Activated T-cell treated with anti-CD3 and anti-CD28 coated beads for 48 hours (primary cell): Measurements from ENCODE around the gene SLC24A4.

ENCODE experiments used
- DNase-seq: peaks from one replicate; pipeline ENCODE4 v3.0.0-alpha.2; 2020; ENCODE audit warnings: low read depth

Gene SLC24A4

DNA sequence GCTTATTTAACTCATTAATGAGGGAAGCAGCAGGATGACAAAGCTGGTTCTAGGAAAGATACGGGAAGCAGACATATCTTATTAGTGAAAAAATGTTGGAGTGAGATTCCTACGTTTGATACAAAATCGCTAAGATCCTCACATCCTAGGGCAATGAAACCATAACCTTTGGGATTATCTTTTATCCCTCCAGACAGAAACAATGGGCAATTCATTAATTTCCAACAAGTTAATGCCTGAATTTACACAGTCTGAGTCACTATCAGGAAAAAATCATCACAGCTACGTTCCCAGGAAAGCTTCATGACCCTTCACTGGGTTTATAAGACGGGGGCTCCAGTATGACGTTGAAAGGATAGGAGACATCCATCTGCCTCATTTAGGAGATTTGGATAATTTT, 45.0 kb downstream of the SLC24A4 start:
- DNase-seq, result no peak

DNA sequence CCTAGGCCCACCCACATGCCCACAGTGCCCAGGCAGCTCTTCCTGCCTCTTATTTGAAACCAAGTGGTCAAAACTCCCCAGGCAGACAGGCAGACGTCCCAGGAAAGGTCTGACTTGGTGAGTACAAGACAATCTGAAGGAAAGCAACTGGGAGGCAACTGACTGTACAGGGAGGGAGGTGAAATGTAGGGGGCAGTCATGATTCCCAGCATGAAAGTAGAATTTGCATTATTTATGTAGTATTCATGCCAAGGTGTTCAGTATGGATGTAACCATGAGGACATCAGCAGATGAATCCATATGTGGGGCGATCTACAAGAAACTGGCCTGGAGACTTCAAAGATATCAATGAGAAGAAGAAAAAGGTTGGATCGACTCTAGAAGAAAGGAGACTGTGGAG, 46.1 kb downstream of the SLC24A4 start:
- DNase-seq, result no peak

DNA sequence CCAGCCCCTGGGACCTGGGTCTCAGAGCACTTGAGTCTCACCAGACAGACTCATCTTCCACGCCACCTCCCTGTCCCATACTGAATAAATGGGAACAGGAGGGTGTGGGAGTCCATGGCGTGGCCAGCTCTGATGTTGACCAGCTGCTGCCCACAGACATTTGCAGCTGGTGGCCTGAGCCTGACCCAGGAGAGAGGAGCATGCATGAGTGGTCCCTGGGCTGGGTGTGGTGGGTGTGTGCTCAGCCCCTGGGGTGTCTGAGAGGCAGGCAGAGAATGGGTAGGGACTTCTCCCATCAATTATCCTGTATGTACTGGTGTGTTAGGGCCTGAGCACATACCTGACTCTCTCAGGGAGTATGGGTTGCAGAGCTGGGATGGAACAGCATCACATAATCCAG, 49.3 kb downstream of the SLC24A4 start:
- DNase-seq, result no peak

DNA sequence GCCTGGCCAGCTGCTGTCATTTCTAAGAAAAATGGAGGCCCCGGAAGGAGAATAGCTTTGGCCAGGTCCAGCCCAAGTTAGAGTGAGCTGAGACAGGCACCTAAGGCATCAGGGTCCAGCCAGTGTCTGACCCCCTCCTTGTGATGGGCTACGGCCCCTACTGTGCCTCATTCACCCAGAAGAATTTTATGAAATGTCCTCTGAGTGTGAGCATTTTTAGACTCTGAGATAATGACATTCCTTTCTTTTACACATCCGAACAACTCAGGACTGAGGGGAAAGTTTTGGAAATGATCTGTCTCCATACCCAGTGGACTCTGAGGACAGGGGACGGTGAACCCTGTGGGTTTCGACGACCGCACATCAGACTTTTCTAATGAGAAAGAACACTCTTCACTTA, 50.4 kb downstream of the SLC24A4 start:
- no peak for DNase-seq

DNA sequence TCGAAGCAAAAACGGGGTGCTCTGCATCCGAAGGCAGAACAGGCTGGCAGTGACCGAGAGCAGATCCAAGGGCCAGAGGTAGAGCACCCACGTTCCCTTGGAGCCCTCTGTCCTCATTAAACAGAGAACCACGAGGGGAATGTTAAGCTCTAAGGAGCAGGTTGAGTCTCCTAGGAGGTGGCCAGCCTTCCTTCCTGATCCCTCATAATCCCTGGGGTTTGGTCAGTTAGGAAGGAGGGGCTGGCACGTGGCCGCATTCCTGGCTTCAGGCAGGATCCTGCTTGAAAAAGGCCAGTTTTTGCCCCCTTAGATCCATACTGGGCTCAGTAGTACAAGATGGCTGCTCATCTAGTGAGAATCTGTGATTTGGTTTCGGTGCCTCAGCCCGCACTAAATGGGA, 57.2 kb downstream of the SLC24A4 start:
- DNase-seq, result no peak

DNA sequence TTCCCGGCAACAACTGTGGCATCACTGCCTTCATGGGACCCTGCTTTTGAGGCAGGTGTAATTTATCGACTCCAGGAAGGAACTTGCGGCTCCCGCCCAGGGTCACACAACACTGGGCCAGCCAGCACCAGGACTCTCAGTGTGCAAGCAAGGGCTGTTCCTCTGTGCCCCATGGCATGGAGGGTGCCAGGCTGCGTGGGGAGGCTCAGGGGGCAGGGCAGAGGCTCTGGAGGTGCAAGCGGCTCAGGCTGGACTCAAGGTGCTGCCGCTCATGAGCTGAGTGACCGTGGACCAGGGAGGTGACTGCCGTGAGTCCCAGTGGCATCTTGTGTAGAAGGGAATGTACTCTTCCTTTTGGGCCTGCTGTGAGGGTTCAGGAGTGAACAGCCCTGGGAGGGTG, 57.6 kb downstream of the SLC24A4 start:
- no peak for DNase-seq

DNA sequence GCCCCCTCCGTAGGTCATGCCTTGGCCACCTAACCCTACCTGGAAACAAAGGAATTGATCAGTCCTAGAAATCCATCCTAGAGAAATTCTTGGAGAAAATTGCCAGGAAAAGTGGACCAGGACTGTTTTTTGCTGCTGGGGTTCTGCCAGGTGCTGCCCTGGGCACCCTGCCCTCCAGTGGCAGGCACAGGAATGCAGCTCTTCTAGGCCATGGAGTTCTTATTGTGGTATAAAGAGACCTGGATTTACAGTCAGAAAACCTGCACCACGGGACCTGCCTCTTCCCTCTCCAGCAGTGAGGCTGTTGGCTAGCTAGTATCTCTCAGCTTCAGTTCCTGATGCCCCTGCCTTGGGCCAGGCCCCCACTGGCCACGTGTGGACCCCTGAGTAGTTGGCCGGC, 59.7 kb downstream of the SLC24A4 start:
- DNase-seq, result no peak

DNA sequence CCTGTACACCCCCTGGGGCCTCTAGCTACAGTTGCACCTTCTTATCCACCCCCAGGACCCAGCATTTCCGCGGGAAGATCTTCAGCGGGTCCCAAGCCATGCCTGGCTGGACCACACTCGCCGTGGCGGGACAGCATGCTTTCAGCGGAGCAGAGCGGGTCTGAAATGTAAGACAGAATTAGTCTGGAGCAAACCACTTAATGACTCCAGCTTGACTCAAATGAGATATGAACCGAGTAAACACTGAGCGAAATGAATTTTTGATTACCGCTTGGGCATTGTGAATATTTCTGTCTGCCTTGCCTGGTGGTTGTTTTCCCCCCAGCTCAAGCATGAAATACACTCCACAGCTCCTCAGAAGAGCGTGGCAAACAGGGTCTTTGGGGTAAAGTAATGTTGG, 60.8 kb downstream of the SLC24A4 start:
- no peak for DNase-seq

DNA sequence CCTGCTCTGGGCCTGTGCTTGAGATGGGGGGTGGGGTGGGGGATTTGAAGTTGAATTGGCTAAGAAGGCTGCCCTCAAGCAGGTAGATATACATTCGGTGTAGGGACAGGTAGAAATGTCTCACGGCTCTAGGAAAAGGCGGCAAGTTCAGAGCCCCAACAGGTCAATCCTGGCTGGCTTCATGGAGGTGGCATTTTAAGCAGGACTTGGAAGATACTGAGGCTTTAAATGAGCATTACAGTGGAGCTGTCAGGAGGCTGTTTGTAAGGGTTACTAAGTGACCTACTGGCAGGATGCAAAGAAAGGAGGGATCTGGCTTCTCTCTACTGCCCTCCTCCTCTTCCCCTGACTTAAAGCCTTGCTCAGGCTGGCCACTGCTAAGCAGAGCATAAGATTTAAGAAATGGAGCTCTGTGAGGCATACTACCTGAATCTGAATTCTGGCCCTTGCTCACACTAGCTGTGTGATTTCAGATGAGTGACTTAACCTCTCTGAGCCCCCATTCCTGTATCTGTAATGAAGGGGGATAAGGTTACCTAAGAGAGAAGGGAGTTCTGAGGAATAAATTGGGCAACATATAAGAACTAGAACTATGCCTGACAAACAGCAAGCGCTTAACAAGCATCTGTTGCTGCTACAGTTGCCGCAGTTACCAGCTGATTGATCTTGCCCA, 61.6 kb downstream of the SLC24A4 start:
- DNase-seq, result no peak

DNA sequence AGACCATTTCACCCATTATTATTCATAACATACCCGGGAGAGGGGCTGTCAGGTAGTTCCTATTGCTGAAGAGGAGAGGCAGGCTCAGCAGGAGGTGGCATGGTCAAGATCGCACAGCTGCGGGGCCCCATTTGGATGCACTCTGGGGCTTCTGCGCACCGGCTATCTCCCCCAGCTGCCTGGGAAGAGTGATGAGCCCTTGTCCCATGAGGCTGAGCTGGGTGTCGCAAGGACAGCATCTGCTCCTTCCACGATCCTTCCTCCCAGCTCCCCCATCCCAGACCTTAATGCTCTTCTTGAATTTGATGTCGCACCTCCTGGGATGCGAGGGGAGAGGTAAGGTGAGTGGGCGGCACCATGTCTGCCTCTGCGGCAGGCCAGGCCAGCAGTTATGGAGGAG, 62.6 kb downstream of the SLC24A4 start:
- DNase-seq, result no peak

DNA sequence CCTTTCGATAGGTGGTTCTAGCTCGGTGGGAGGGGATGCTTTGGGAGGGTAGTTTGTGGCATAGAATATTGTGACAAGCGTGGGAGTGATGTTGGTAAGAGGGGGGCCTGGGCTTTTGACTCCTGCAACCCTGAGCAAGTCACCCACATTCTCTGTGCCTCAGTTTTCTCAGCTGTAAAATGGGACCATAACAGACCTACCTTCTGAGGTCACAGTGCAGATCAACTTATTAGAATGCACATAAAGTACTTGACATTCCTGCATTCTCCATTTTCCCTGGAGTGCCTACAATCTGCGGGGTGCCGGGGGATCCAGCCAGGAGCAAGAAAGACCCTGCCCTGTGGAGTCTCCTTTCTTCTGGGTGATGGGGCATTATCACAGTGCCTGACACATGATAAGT, 63.2 kb downstream of the SLC24A4 start:
- DNase-seq, result no peak

DNA sequence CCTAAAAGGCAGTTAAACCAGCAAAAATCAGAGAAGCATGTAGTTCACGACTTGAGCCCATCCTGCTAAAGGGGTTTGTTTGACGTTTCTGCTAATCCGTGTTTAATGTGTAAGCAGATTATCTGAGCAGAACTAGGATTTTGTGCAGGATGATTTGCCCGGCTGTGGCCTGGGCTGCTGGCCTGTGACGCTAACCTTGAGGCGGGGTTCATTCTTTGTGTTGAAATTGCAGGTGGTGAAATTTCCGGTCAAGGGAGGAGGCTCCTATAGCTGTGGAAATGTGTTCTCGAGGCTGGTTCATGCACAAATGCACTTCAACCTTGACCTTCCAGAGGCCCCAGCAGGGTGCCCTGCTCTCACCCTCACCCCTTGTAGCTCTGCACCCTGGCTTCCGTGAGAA, 63.7 kb downstream of the SLC24A4 start:
- DNase-seq, result no peak

DNA sequence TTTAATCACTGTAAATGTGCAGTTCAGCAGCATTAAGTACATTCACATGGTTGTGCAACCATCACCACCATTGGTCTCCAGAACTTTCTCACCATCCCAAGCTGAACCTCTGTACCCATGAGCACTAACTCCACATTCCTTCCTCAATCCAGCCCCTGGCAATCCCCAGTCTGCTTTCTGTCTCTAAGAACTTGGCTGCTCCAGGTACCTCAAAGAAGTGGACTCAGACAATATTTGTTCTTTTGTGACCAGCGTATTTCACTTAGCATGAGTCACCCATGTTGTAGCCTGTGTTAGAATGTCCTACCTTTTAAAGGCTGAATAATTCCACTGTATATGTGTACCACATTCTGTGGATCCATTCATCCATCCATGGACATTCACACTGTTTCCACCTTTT, 64.6 kb downstream of the SLC24A4 start:
- DNase-seq, result no peak

DNA sequence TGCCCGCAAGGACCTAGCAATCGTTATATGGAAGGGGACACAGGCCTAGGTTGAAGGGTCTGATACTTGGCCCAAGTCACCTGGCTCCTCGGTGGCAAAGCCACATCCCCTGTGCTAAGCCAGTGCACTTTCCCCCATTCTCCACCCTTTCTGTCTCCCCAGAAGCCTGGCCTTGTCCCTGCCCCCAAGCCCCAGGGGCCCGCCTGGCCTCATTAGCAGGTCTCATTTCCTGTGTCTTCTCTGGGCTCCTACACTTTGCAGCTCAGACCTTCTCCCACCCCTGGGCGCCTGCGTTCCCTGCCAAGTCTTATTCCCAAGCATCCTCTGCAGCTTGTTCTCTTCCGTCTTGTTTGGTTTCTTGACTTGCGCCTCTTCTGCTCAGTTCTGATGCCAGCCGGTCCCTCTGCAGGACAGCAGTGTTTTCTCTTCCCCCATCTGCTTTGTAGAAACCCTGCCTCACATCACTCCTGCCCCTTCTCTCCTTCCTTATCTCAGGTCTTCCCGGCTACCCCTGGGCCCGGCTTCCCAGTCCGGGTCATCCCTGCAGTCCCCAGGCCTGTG, 66.7 kb downstream of the SLC24A4 start:
- DNase-seq, result no peak

DNA sequence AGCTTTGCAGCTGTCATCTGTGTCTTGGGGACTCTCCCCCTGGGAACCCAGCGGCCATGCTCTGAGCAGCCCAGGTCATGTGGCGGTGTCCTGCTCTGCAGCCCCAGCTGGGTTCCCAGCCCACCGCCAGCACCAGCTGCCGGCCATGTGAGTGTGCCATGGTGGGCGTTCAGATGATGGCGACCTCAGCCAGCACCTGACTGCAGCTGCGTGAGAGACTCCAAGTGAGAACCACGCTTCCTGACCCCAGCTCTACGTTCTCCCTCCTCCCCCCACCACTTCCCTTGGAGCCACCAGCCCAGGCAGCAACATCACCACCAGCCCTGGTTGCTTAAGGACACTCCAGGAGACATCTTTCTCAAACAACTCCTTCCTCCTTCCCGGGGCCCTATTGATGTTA, 68.8 kb downstream of the SLC24A4 start:
- DNase-seq, result no peak

DNA sequence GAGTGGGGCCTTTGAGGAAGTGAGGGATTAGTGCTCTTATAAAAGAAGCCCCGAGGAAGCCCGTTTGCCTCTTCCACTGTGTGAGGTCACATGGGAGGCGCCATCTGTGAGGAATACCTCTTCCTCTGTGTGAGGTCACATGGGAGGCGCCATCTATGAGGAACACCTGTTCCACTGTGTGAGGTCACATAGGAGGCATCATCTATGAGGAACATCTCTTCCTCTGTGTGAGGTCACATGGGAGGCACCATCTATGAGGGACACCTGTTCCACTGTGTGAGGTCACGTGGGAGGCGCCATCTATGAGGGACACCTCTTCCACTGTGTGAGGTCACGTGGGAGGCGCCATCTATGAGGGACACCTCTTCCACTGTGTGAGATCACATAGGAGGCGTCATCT, 69.7 kb downstream of the SLC24A4 start:
- no peak for DNase-seq

DNA sequence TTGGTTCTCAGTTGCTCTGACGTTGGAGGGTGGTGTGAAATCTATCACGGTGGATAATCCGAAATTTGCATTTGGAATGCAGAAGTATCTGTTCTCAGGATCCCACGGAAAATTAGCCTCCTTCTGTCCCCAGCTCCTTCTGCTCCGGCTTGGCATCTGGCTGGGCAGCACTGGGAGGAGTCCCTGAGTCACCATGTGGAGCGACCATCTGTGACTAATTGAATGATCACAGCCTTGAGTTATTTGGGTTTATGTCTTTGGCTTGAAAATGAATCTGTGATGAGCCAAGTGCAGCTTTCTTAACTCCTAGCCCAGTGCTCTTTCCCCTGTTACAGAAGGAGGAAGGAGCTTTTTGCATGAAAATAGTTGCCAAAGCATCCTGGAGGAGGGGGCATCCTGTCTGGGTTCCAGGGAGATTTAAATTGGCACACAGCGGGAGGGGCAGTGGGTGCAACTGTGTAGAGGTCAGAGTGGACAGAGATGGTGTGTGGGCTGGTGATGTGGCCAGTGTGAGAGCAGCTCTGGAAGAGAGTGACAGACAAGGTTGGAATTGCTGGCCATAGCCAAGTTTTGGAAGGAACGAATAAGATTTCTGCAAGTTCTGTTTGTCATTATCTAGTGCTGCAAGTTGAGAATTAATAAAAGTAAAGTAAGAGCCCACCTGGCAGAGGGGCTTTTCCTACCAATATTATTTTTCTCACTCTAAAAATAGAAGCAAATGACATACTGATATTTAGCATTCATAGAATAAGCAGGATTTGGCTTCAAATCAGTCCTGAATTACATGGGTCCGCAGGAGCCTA, 74.4 kb downstream of the SLC24A4 start:
- no peak for DNase-seq

DNA sequence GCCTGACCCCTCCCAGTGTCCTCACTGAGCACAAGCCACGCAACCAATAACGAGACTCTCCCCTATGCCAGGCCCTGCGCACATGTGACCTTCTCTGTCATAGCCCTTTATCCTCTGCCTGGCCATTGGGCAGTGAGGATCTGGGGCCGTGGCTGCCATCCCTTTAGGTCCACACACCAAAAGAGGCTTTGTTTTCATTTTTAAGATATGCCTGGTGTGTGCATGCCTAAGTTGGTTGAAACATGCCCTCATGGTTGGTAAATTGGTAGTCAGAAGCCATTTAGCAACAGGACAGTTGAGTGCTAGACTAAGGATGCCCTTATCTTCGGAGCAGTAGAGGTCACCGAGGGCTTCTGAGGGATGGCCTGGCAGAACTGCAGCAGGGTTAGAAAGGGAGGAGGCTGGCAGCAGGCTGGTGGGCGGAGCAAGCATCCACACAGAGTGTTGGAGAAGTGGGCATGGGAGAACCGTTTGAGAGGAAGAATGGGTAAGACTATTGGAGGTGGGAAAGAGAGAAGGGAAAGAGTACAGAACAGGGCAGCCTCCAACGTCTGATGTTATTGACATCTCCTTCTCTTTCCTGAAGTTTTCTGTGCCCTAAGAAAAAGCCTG, 75.1 kb downstream of the SLC24A4 start:
- DNase-seq, result no peak

DNA sequence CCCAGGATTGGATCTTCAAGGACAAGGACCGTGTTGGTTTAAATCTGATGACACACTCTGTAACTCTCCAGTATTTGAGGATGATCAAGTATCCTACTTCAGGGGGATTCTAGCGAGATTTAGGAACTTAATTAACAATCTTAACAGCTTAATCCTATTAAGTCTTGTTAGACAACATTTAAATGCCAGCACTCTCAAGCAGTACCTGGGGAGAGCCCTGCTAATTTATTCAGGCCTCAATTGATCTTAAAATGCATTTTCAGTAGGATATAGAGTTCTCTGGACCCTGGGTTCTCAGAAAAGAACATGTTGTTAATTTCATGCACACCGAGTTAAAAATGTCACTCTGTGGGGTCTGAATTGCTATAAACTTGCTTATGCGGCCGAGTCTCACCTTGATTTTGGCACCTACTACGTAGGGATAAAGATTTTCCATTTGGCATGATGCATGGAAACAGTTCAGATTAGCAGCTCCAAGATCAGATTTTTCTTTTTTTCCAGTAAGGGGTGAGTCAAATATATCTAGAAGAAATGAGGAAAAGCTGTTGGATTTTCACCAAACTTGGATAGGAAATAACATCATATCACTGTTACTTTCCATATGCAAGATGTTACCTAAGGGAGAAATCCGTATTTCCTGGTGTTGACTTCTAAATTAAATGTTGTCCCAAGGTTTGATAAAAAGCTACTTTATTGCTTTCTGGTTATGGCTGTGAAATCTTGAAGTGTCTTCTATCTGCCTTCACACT, 76.1 kb downstream of the SLC24A4 start:
- DNase-seq, result no peak

DNA sequence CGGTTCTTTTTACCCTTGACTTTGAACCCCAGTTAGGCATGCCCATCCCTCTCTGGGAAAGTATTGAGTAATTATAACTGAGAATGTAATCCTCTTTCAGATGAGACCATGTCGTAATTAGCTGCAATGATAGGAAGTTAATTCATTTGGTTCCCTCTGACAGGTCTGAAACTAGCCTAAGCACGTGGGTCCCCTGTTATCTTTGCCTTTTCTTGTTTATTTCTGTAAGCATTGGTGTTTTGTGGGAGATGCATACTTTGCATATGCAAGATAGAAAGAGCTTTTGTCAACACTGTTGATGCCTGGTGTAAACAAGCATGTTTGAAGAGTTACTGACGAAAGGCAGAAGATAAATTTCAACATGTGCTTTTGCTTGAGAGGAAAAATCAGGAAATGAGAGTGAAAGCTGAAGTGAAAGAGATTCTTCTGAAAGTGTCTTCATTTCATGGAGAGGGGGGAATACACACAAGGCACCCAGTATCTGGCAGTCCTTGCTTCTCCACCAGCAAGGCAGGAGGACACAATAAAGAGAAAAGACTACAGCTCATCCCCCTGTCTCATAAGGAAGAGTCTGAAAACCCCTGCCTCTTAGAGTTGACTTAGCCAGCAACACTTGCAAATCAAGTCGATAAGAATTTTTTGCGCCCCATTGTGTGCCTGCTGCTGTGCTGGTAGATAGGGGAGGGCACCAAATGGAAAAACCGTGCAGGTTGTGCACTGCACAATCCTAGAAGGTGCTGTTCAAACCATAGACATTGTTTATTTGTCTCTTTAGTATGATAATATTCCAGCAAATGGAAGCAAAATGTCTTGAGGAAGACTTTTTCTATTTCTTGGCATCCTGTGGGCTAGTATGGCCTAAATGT, 77.8 kb downstream of the SLC24A4 start:
- DNase-seq, result no peak

DNA sequence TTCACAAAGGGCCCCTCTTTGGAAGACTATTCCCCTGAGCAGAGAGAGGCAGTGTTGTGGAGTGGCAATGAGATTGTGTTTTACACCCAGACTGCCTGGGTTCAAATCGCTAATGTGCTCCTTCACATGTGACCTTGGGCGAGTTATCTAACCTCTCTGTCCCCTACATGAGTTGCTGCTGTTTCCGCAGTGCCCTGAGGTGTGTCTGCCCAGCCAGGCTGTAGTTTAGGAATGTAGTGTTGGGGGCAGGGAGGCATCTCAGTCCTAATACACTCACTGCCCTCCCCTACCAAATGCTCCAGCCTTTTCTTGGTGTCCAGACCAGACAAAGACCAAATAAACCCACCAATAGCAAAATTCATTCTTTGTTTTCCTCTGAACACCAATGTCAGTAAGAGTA, 78.6 kb downstream of the SLC24A4 start:
- DNase-seq, result no peak
